ENCODE measurements around the gene JAK2. TPM values are rescaled to one million over a fixed set of nuclear protein-coding genes. Genes with fewer than 3 reads are reported as not detected.

Gene JAK2
- total RNA-seq, 1 donor from 2014 or later, result 28.7 TPM

DNA sequence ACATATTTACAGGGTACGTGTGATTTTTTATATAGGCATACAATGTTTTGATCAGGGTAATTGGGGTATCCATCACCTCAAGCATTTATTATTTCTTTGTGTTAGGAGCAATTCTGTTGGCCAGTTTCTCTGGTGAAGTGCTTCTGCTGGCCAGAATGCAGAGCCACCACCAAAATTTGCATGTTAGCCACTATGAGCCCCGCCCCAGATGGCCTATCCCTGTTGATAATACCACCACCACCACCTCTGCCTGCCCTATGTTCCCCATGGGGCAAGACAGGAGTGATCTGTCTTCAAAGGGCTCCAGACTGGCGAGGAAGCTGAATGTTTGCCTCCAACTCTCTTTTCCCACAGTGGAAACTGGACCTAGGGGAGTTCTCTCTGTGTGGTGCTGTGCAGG is 26.0 kb upstream of the JAK2 start:
- no peak for DNase-seq
- H3K4me3 ChIP-seq, result no peak overlapping the region
- no peaks in the 10 kb centered on the region for H3K27me3 ChIP-seq (ENCODE audit: low read depth)
- H3K4me1 ChIP-seq, result no peaks in the 10 kb centered on the region
- H3K9me3 ChIP-seq (replicated peaks), result peaks cover 13% of the 10 kb centered on the region
- intact Hi-C loops (cut with micrococcal nuclease), result no loop called here
- TF ChIP-seq, protein P1, sequence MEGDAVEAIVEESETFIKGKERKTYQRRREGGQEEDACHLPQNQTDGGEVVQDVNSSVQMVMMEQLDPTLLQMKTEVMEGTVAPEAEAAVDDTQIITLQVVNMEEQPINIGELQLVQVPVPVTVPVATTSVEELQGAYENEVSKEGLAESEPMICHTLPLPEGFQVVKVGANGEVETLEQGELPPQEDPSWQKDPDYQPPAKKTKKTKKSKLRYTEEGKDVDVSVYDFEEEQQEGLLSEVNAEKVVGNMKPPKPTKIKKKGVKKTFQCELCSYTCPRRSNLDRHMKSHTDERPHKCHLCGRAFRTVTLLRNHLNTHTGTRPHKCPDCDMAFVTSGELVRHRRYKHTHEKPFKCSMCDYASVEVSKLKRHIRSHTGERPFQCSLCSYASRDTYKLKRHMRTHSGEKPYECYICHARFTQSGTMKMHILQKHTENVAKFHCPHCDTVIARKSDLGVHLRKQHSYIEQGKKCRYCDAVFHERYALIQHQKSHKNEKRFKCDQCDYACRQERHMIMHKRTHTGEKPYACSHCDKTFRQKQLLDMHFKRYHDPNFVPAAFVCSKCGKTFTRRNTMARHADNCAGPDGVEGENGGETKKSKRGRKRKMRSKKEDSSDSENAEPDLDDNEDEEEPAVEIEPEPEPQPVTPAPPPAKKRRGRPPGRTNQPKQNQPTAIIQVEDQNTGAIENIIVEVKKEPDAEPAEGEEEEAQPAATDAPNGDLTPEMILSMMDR (IDR thresholded peaks at IDR 0.05; ENCODE audit: borderline replicate concordance), result no peak
- H3K27ac ChIP-seq (replicated peaks), result no peak overlapping the region
- no peaks in the 10 kb centered on the region for H3K36me3 ChIP-seq

DNA sequence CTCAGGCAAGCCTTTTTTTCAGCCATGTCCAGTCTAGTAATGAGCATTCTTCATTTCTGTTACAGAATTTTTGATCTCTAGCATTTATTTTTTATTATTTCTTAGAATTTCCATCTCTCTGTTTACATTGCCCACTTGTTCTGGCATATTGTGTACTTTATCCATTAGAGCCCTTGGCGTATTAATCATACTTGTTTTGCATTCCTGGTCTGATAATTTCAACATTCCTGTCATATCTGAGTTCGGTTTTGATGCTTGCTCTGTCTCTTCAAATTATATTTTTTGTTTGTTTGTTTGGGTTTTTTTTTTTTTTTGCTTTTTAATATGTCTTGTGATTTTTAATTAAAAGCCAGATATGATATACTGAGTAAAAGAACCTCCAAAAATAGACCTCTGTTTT is 23.0 kb upstream of the JAK2 start:
- Histone ChIP-seq H3K4me1 (peaks cover 5% of the 10 kb centered on the region), H3K9me3 (replicated peaks) (peaks cover 16% of the 10 kb centered on the region), H3K4me3 (no peak overlapping the region), H3K27ac (replicated peaks) (no peak overlapping the region), H3K36me3 (no peaks in the 10 kb centered on the region), H3K27me3 (ENCODE audit: low read depth) (no peaks in the 10 kb centered on the region)
- TF ChIP-seq, protein P1 (IDR thresholded peaks at IDR 0.05; ENCODE audit: borderline replicate concordance), result no peak
- DNase-seq, result no peak
- intact Hi-C loops (cut with micrococcal nuclease), result no loop called here

DNA sequence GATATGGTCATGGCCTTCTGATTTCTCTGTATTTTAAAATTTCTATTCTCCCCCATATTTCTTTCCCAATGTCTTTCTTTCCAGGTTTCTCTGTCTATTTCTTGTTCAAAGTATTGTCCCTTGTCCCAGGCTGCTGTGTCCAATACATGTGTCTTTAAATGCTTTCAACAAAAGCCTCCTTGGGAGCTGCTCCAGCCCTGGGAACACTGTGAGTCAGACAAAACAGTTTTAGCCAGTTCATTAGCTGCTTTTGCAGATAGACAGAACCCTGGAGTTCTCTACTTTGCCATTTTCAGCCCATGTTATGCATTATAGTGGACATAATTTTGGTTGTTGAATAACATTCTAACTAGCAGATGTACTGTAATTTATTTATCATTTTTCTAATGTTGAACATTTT is 20.5 kb upstream of the JAK2 start:
- Histone ChIP-seq H3K36me3 (no peaks in the 10 kb centered on the region), H3K4me3 (no peak overlapping the region), H3K9me3 (replicated peaks) (peaks cover 16% of the 10 kb centered on the region), H3K27ac (replicated peaks) (no peak overlapping the region), H3K4me1 (peaks cover 13% of the 10 kb centered on the region), H3K27me3 (ENCODE audit: low read depth) (no peaks in the 10 kb centered on the region)
- intact Hi-C loops (cut with micrococcal nuclease), result no loop called here
- DNase-seq, result no peak
- TF ChIP-seq, protein P1 (IDR thresholded peaks at IDR 0.05; ENCODE audit: borderline replicate concordance), result no peak

DNA sequence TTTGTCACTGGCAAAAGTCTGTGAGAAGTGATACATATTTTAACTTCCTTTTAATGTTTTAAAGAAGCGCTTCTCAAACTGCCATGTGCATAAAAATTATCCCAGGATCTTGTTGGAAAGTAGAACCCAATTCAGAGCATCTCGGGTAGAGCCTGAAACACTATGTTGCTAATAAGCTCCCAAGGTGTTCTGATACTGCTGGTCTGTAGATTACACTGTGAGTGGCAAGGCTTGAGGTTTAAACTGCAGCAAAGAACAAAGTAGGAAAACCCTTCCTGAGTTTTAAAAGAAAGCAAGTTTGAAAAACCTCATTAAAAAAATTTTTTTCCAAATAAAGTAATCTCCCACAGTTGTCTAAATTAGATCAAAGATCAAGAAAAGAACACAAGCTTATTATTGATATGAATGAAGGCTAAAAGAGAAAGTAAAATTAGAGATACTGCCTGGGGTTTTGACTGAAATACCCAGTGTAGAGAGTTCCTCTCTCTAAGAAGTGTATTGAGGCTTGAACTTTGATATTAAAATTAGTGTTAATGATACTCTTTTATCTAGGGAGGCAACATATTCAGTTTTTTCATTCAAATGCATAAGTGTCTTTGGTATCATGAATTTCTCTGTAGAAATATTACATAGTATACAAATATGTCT is 19.8 kb upstream of the JAK2 start:
- intact Hi-C loops (cut with micrococcal nuclease), result no loop called here
- H3K27ac ChIP-seq (replicated peaks), result no peak overlapping the region

DNA sequence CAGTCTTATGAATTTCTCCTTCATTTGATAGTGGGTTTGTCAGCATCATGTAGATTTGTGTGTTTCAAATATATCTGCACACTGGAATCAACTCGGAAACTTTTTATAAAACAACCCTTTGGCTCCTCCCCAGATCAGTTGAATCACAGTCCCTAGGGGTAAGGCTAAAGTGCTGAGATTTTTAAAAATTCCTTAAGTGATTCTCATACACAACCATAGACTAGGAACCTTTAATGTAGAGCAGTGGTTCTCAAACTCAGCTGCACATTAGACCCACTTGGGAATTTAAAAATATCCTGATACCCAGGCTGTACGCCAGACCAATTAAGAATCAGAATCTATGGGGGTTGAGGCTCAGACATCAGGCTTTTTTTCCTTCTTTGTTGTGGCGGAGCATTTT is 17.5 kb upstream of the JAK2 start:
- no peak for DNase-seq
- H3K4me3 ChIP-seq, result no peak overlapping the region
- TF ChIP-seq, protein P1 (IDR thresholded peaks at IDR 0.05; ENCODE audit: borderline replicate concordance), result no peak
- H3K36me3 ChIP-seq, result no peaks in the 10 kb centered on the region
- peaks cover 16% of the 10 kb centered on the region for H3K9me3 ChIP-seq (replicated peaks)
- intact Hi-C loops (cut with micrococcal nuclease), result no loop called here
- H3K27ac ChIP-seq (replicated peaks), result no peak overlapping the region
- H3K27me3 ChIP-seq (ENCODE audit: low read depth), result no peaks in the 10 kb centered on the region
- peaks cover 13% of the 10 kb centered on the region for H3K4me1 ChIP-seq

More for the DNA sequence above, 19.8 kb upstream of the JAK2 start:
- Histone ChIP-seq H3K4me1 (peaks cover 13% of the 10 kb centered on the region), H3K4me3 (no peak overlapping the region), H3K27me3 (ENCODE audit: low read depth) (no peaks in the 10 kb centered on the region), H3K9me3 (replicated peaks) (peaks cover 16% of the 10 kb centered on the region), H3K36me3 (no peaks in the 10 kb centered on the region)
- no peak for DNase-seq
- TF ChIP-seq, protein P1 (IDR thresholded peaks at IDR 0.05; ENCODE audit: borderline replicate concordance), result no peak
